ENCODE results near the gene KPNA1. TPM values are rescaled to one million over a fixed set of nuclear protein-coding genes. Genes with fewer than 3 reads are reported as not detected.

Gene KPNA1
- total and polyA plus RNA-seq, 2 of the 13 experiments (the other 11 are each of a cell fraction or from before 2014, with no cell fraction given) = 15.4 to 30.0 TPM

- TF ChIP-seq ZNF160 (CRISPR knock-in tag; IDR thresholded peaks at IDR 0.05) (peak; percentile 92), ZSCAN20 (CRISPR knock-in tag; IDR thresholded peaks at IDR 0.05; ENCODE audit: borderline replicate concordance) (peak; percentile 88), ZNF724P (CRISPR knock-in tag; IDR thresholded peaks at IDR 0.05; ENCODE audit: borderline replicate concordance) (0 out of 2 replicates have a peak, but pooled peaks have one; percentile 79), ZKSCAN8 (CRISPR knock-in tag; IDR thresholded peaks at IDR 0.05; ENCODE audit: borderline replicate concordance) (0 out of 2 replicates have a peak, but pooled peaks have one; percentile 24), ZNF430 (CRISPR knock-in tag; IDR thresholded peaks at IDR 0.05) (no peak), AHR (CRISPR knock-in tag; IDR thresholded peaks at IDR 0.05) (peak; percentile 79), PAXIP1 (CRISPR knock-in tag; conservative IDR thresholded peaks at IDR 0.05) (peak; percentile 44; the same call in 1 of the 2 replicates), SIN3B (IDR thresholded peaks at IDR 0.05; ENCODE audit: low read length) (no peak), TCF7 (IDR thresholded peaks at IDR 0.05; ENCODE audit: low read depth) (no peak), HNRNPLL (IDR thresholded peaks at IDR 0.05; ENCODE audit: low read depth, low read length, poor library complexity, severe bottlenecking) (peak; percentile 56), HNF4G (IDR thresholded peaks at IDR 0.05; ENCODE audit: borderline replicate concordance, low read depth, low read length) (no peak), HNF4G (CRISPR knock-in tag; IDR thresholded peaks at IDR 0.05; ENCODE audit: borderline replicate concordance, low read depth) (0 out of 2 replicates have a peak, but pooled peaks have one; percentile 26), HNRNPK (IDR thresholded peaks at IDR 0.05; ENCODE audit: low read depth, low read length, poor library complexity, severe bottlenecking) (peak; percentile 67), RBFOX2 (IDR thresholded peaks at IDR 0.05; ENCODE audit: low read depth, low read length) (peak; percentile 95), ZMYM2 (CRISPR knock-in tag; IDR thresholded peaks at IDR 0.05) (no peak), ZNF7 (CRISPR knock-in tag; IDR thresholded peaks at IDR 0.05) (no peak), ZNF501 (CRISPR knock-in tag; IDR thresholded peaks at IDR 0.05) (peak; percentile 83), ZNF740 (CRISPR knock-in tag; IDR thresholded peaks at IDR 0.05) (0 out of 2 replicates have a peak, but pooled peaks have one; percentile 53)
- TF ChIP-seq, protein P1, sequence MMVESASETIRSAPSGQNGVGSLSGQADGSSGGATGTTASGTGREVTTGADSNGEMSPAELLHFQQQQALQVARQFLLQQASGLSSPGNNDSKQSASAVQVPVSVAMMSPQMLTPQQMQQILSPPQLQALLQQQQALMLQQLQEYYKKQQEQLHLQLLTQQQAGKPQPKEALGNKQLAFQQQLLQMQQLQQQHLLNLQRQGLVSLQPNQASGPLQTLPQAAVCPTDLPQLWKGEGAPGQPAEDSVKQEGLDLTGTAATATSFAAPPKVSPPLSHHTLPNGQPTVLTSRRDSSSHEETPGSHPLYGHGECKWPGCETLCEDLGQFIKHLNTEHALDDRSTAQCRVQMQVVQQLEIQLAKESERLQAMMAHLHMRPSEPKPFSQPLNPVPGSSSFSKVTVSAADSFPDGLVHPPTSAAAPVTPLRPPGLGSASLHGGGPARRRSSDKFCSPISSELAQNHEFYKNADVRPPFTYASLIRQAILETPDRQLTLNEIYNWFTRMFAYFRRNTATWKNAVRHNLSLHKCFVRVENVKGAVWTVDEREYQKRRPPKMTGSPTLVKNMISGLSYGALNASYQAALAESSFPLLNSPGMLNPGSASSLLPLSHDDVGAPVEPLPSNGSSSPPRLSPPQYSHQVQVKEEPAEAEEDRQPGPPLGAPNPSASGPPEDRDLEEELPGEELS (CRISPR knock-in tag; IDR thresholded peaks at IDR 0.05) = peak; percentile 24; the same call in 1 of the 2 replicates
Observed at GRCh38 chr3:122514123-122515019, at the start of gene KPNA1 (continued).

All from HepG2 (cell line).